MM.1S (cell line): ENCODE measurements around the gene XPNPEP1.

Source experiments
- CTCF ChIP-seq: fragments of 300-600 bp; sonication (generic); IDR thresholded peaks from 2 replicates; pipeline ENCODE4 v1.5.1; 2016; ENCODE audit warnings: antibody characterized with exemption, low read length, mixed read lengths
- EZH2 ChIP-seq: fragments of 300-600 bp; sonication (generic); optimal IDR thresholded peaks from 2 replicates; pipeline ENCODE3; 2017; ENCODE audit warnings: low read depth, mild to moderate bottlenecking, antibody characterized with exemption, low read length, mixed read lengths
- EZH2phosphoT487 ChIP-seq: fragments of 300-600 bp; sonication (generic); IDR thresholded peaks from 2 replicates; pipeline ENCODE4 v1.6.1; 2018; ENCODE audit warnings: antibody characterized with exemption, low read length

- TF ChIP-seq CTCF = peak; percentile 67
- TF ChIP-seq EZH2 = no peak
- no peak for TF ChIP-seq EZH2phosphoT487
Measured at GRCh38 chr10:109956454-109957091, 33.3 kb upstream of the XPNPEP1 start.
